Hepatocyte (in vitro differentiated cells): Measurements from ENCODE around the gene ABHD5. TPM values are rescaled to one million over a fixed set of nuclear protein-coding genes. Genes with fewer than 3 reads are reported as not detected.

Experiments used
- DNase-seq: peaks from one replicate; pipeline ENCODE4 v3.0.0-alpha.2; 2016; ENCODE audit warnings: low spot score
- H2AFZ ChIP-seq: fragments of 200-600 bp; sonication (generic); 2 replicates; pipeline ENCODE4 v1.6.0; 2016; ENCODE audit warnings: antibody characterized with exemption, mild to moderate bottlenecking
- H3K27ac ChIP-seq: fragments of 200-600 bp; sonication (generic); 2 replicates; pipeline ENCODE4 v1.5.1; 2016; ENCODE audit warnings: mild to moderate bottlenecking
- H3K27me3 ChIP-seq: fragments of 200-600 bp; sonication (generic); 2 replicates; pipeline ENCODE4 v1.6.1; 2016
- H3K36me3 ChIP-seq: fragments of 200-600 bp; sonication (generic); replicated peaks from 2 replicates; pipeline ENCODE4 v1.5.1; 2016; ENCODE audit warnings: low read depth; ENCODE audit not compliant: insufficient read depth
- H3K4me1 ChIP-seq: fragments of 200-600 bp; sonication (generic); 2 replicates; pipeline ENCODE4 v1.5.1; 2016; ENCODE audit warnings: mild to moderate bottlenecking, moderate library complexity; ENCODE audit not compliant: insufficient read depth
- H3K4me2 ChIP-seq: fragments of 200-600 bp; sonication (generic); 2 replicates; pipeline ENCODE4 v1.6.0; 2016
- H3K4me3 ChIP-seq: fragments of 200-600 bp; sonication (generic); 2 replicates; pipeline ENCODE4 v1.5.1; 2016; ENCODE audit warnings: mild to moderate bottlenecking
- H3K79me2 ChIP-seq: fragments of 200-600 bp; sonication (generic); 2 replicates; pipeline ENCODE4 v1.6.0; 2017; ENCODE audit warnings: mild to moderate bottlenecking
- H3K9me2 ChIP-seq: fragments of 200-600 bp; sonication (generic); replicated peaks from 2 replicates; pipeline ENCODE4 v1.6.0; 2017; ENCODE audit warnings: mild to moderate bottlenecking; ENCODE audit not compliant: insufficient read depth
- H3K9me3 ChIP-seq: fragments of 200-600 bp; sonication (generic); 2 replicates; pipeline ENCODE4 v1.5.1; 2016; ENCODE audit warnings: low read depth, mild to moderate bottlenecking
- H4K20me1 ChIP-seq: fragments of 200-600 bp; sonication (generic); 2 replicates; pipeline ENCODE4 v1.6.0; 2016; ENCODE audit warnings: mild to moderate bottlenecking; ENCODE audit not compliant: insufficient read depth, poor library complexity, severe bottlenecking
- CTCF ChIP-seq: fragments of 200-600 bp; sonication (generic); IDR thresholded peaks from 2 replicates; pipeline ENCODE4 v1.5.1; 2016; ENCODE audit warnings: antibody characterized with exemption, mild to moderate bottlenecking; ENCODE audit not compliant: poor library complexity
- EZH2 ChIP-seq: fragments of 200-600 bp; sonication (generic); IDR thresholded peaks from 2 replicates; pipeline ENCODE4 v1.6.1; 2016; ENCODE audit warnings: antibody characterized with exemption, mild to moderate bottlenecking, borderline replicate concordance
- EZH2phosphoT487 ChIP-seq: fragments of 200-600 bp; sonication (generic); IDR thresholded peaks from one replicate; pipeline ENCODE4 v1.6.1; 2018; ENCODE audit warnings: antibody characterized with exemption, mild to moderate bottlenecking, low read depth, moderate library complexity; ENCODE audit not compliant: unreplicated experiment, severe bottlenecking
- WGBS: methylation state at CpG from one replicate; pipeline ENCODE4 v1.1.6; 2016; ENCODE audit warnings: low lambda C conversion rate; ENCODE audit errors: missing lambda C conversion rate; 5-methylcytosine and 5-hydroxymethylcytosine counted together
- polyA plus RNA-seq: library from polyadenylated mRNA; unstranded; fragments of >200 nt; fragmentation: Nextera tagmentation; extraction: Ambion mirVana; gene quantifications from 2 replicates; pipeline ENCODE4 v1.2.1, GENCODE V29; 2016
- total RNA-seq: library from RNA; depleted of rRNA; stranded (reverse); fragments of >200 nt; gene quantifications from 2 replicates; pipeline ENCODE4 v1.2.3, GENCODE V29; 2014

The ABHD5 gene
- total and polyA plus RNA-seq, 2 experiments from 2014 or later = 14.3 to 29.9 TPM

- 82% methylated on average over 4 of the region's 4 CpGs for WGBS
- no peak overlapping the region for H3K4me2 ChIP-seq
- H4K20me1 ChIP-seq = no peaks in the 10 kb centered on the region
- H3K9me2 ChIP-seq = no peaks in the 10 kb centered on the region
- no peaks in the 10 kb centered on the region for H3K27me3 ChIP-seq
- no peaks in the 10 kb centered on the region for H3K9me3 ChIP-seq
- no peak overlapping the region for H2AFZ ChIP-seq
- no peak for TF ChIP-seq EZH2
- TF ChIP-seq EZH2phosphoT487 = no peak
- no peak for TF ChIP-seq CTCF
- H3K4me1 ChIP-seq = no peaks in the 10 kb centered on the region
- no peak overlapping the region for H3K27ac ChIP-seq
- no peaks in the 10 kb centered on the region for H3K79me2 ChIP-seq
- no peak overlapping the region for H3K4me3 ChIP-seq
- no peaks in the 10 kb centered on the region for H3K36me3 ChIP-seq
- no peak for DNase-seq
These were observed 4.8 kb upstream of the ABHD5 start for GRCh38 chr3:43685921-43686320.

- whole genome bisulfite sequencing = 98% methylated on average over 4 of the region's 4 CpGs
- TF ChIP-seq CTCF = no peak
- TF ChIP-seq EZH2phosphoT487 = no peak
- TF ChIP-seq EZH2 = no peak
- H3K79me2 ChIP-seq = no peaks in the 10 kb centered on the region
- H3K27me3 ChIP-seq = no peaks in the 10 kb centered on the region
- no peak overlapping the region for H3K4me2 ChIP-seq
- H3K4me3 ChIP-seq = no peak overlapping the region
- no peaks in the 10 kb centered on the region for H3K9me2 ChIP-seq
- no peak overlapping the region for H3K27ac ChIP-seq
- H3K4me1 ChIP-seq = no peaks in the 10 kb centered on the region
- no peaks in the 10 kb centered on the region for H3K36me3 ChIP-seq
- no peak overlapping the region for H2AFZ ChIP-seq
- H4K20me1 ChIP-seq = no peaks in the 10 kb centered on the region
- H3K9me3 ChIP-seq = no peaks in the 10 kb centered on the region
- no peak for DNase-seq
These were observed 4.4 kb upstream of the ABHD5 start for GRCh38 chr3:43686333-43686699.

- Histone ChIP-seq H4K20me1 (no peaks in the 10 kb centered on the region), H3K36me3 (no peaks in the 10 kb centered on the region), H3K4me3 (no peak overlapping the region), H3K27ac (no peak overlapping the region), H3K27me3 (no peaks in the 10 kb centered on the region), H3K79me2 (peaks cover 4% of the 10 kb centered on the region), H3K9me3 (no peaks in the 10 kb centered on the region), H2AFZ (no peak overlapping the region), H3K9me2 (no peaks in the 10 kb centered on the region), H3K4me1 (peaks cover 2% of the 10 kb centered on the region), H3K4me2 (no peak overlapping the region)
- TF ChIP-seq CTCF = no peak
- TF ChIP-seq EZH2 = no peak
- no peak for TF ChIP-seq EZH2phosphoT487
- no peak for DNase-seq
- 95% methylated on average over 2 of the region's 2 CpGs for WGBS
These were observed 3.8 kb upstream of the ABHD5 start for GRCh38 chr3:43686700-43687498.
